AG08396 (cell line): ENCODE data around the gene FAM227A.

Experiments used
- DNase-seq: peaks from one replicate; pipeline ENCODE4 v3.0.0; 2012; ENCODE audit warnings: low spot score, mixed read lengths

FAM227A gene

GRCh38 chr22:38540701-38541100 lies 115.5 kb downstream of the FAM227A start:
- no peak for DNase-seq

- no peak for DNase-seq
Observed at GRCh38 chr22:38531251-38531938, 124.8 kb downstream of the FAM227A start.
